CD4-positive, alpha-beta T cell treated with Interleukin-17A for 1 hour (primary cell): Measurements from ENCODE around the gene RPL22L1.
"Not testable (repeated sequence)": the region's sequence is repeated elsewhere in the genome, so short reads cannot be mapped to it uniquely, and the experiment has no call there.

ENCODE experiments used
- DNase-seq: peaks from one replicate; pipeline ENCODE4 v3.0.0-alpha.2; 2020

RPL22L1 gene

GRCh38 chr3:170877311-170877710 lies 7.3 kb upstream of the RPL22L1 start:
- not testable (repeated sequence) for DNase-seq

DNA sequence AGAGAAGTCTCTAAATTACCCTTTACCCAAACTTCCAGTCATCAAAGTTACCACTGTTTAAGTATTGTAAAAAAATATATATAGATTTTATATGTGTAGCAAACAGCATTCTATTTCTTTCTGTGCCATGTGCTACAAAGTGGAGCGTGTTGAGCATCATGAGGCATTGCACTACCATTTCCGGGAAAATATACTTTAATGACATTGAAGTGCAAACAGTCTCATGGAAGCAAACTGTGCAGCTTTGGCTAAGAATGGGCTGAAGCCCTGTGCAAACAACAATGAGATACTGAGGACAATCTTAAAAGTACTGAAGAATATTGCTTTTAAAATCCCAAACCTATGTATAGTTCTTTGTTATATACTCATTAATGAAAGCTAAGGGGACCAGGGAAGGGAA lies 6.5 kb upstream of the RPL22L1 start:
- DNase-seq, result no peak

DNA sequence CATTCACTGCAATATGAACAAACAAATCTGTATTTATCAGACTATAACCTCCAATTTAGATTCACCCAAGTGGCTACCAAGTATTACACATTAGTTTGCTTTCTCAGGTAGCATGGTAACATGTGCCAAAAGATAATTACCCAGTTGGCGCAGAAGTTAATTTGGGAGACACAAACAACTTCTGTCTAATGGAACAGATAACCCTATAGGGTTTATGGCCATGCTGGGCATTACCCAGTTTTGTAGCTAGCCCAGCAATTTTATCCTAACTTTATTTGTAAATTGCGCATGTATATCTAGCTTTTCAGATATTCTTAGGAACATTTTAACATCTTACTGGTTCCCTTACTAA lies 780 bp downstream of the RPL22L1 start:
- no peak for DNase-seq

- no peak for DNase-seq
Observed at GRCh38 chr3:170868577-170869238, 1.3 kb downstream of the RPL22L1 start.

- no peak for DNase-seq
Observed at GRCh38 chr3:170867143-170867937, 2.7 kb downstream of the RPL22L1 start.

DNA sequence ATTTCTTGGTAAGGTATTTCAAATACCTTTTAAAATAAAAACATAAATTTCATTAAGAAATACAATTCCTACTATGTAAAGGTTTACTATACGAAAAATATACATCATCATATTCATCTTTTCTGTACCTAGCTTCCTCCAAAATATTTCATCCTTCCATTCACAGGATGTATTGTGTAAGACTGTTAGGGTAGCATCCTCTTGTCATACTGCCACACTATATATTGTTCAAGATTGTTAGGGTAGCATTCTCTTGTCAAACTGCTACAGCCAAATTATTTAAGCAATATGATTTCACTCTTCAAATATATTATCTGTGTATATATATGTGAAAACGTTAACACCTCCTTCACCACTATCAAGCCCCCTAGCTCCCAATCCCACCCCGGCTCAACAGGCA lies 3.5 kb downstream of the RPL22L1 start:
- no peak for DNase-seq

GRCh38 chr3:170865209-170866094 lies 4.5 kb downstream of the RPL22L1 start:
- no peak for DNase-seq

GRCh38 chr3:170864525-170865208 lies 5.3 kb downstream of the RPL22L1 start:
- DNase-seq, result no peak

DNA sequence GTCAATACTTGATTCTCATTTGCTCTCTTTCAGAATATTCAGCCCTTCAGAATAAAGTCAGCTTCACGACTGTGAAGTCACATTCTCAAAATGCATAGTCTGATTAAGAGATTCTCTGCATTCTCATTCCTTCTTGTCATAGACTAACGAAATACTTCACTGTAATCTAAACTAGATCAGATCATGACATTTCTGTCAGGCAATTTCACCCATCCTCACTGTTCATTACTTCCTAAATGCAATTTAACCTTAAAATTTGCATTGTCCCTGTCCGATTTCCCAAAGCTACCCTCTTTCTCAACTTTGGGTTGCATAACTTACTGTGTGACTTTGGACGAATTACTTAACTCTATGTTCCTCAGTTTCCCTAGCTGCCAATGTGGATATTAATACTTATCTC lies 6.2 kb downstream of the RPL22L1 start:
- DNase-seq, result no peak

- no peak for DNase-seq
Observed at GRCh38 chr3:170862618-170863374, 7.2 kb downstream of the RPL22L1 start.

DNA sequence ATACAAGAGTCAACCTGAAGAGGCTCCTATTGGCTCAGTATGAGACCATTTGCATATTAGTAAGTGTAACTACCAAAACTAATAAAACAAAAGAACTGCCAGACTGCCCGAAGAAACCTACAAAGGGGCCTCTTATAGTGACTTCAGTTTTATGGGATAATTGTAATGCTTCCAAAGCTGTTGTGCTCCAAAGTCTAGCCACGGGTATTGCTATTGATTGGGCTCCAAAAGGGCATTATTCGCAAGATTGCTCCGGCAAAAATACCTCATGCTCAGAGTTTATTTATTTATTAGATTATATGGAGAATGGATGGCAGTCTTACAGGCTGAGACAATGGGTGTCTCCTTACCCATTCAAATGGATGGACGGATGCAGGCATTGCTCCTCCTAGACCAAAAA lies 11.4 kb downstream of the RPL22L1 start:
- no peak for DNase-seq

DNA sequence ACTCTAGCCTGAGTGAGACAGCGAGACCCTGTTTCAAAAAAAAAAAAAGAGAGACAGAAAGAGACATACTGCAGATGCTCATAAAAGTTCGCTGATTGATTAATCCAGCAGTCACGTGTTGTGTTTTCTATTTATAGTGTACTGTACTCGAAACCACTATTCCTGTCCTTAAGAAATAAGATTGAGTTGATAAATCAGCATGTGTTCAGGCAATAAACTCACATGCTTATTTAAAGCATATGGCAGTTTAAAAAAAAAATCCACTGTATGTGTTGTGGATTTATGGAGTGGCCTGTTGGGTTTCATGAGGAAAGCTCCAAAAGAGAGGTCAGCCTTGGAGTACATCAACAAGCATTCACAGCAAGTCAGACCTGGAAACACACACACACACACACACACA lies 17.7 kb downstream of the RPL22L1 start:
- no peak for DNase-seq

GRCh38 chr3:170848292-170848917 lies 21.6 kb downstream of the RPL22L1 start:
- no peak for DNase-seq

DNA sequence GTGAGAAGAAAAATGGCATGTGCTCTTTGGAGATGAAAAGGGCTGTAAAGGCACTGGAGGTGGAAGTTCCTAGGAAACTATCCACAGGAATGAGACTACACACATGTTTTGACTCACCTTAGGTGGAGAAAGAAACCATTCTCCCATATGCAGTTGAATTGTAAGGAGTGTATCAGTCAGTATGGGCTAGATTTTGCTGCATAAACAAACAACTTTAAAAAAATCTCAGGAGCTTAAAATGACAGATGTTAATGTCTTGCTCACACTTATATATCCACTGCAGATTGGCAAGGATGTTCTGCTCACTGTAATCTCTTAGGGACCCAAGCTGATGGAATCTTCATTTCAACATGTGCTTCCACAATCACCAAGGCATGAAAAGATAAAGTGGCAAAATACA lies 25.6 kb downstream of the RPL22L1 start:
- no peak for DNase-seq

GRCh38 chr3:170840291-170840859 lies 29.6 kb downstream of the RPL22L1 start:
- no peak for DNase-seq

- no peak for DNase-seq
Observed at GRCh38 chr3:170839518-170840100, 30.4 kb downstream of the RPL22L1 start.

DNA sequence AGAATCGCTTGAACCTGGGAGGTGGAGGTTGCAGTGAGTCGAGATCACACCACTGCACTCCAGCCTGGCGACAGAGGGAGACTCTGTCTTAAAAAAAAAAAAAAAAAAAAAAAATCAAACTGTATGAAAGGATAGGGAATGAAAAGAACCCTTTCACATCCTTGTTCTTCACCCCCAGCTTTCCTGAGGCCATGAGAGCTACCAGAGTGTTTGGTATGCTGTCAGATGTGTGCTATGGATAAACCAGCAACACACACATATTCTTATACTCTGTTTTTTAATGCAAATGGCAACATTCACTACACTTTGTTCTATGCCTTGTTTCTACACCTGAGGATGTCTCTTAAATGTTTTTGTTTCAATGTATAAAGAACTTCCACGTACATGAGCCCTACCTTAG lies 33.5 kb downstream of the RPL22L1 start:
- DNase-seq, result no peak

- no peak for DNase-seq
Observed at GRCh38 chr3:170835336-170835735, 34.7 kb downstream of the RPL22L1 start.

DNA sequence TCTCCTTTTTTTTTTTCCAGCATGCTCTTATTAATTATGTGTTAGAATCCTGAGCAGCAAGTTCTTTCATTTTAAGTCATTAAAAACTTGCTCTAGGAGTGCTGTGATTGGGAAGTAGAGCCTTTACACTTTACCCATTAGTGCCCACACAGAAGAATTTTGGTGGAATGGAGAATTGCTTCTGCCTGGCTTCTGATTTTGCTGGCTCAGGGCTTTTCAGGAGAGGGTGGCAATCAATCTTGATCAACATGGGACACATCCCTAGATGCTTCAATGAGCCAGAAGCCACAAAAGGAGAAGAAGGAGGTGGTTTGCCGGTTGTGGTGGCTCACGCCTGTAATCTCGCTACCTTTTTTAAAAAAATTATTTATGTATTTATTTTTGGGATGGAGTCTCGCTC lies 39.4 kb downstream of the RPL22L1 start:
- no peak for DNase-seq

DNA sequence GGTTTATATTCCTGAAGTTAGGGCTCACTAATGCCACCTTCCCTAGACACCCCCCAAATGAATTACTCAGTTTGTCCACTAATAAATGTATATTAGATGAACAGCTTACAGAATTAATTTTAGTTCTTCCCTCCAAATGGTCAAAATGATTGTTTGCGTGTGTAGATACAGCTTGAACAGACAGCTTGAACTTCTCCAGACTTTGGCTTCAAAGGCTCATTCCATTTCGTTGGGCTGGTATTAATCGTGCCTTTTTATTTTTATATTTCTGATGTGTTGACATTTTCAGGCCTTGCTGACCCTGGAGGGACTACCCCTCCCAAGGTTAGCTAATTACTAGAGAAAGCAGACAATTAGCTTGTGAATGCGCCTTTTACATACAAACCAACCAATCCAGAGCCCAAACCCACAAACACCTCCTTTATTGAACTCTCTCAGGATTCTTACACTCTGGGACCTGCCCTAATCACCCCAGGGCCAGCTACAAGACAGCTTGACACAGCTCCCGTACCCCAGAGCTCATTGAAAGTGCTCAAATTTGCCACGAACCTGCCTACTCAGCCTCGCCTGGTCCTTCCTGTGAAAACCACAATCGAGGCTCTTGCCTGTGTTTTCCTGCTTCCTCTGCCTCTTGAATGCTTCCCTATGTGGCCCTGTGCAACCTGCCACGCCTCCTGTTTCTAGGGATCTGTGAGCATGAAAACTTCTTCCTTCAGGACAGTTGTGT lies 40.3 kb downstream of the RPL22L1 start:
- DNase-seq, result no peak
